Measurements from ENCODE around the gene TMEM270.
A peak's percentile ranks its signal among the peaks of the same experiment; 100 is the strongest.

- TF ChIP-seq CTCF (IDR thresholded peaks at IDR 0.05; ENCODE audit: control extremely low read depth in 1 of 3, insufficient read depth in 1 of 3, low read depth in 1 of 3, low read length in 3 of 3) (peak in 1 of 3 experiments; percentile 18; a peak in 1 of 4 replicates), RXRA (IDR thresholded peaks at IDR 0.05; ENCODE audit: insufficient read depth, low read depth, low read length) (no peak), KDM5A (IDR thresholded peaks at IDR 0.05; ENCODE audit: low read length) (no peak), CHD2 (IDR thresholded peaks at IDR 0.05; ENCODE audit: low read length) (no peak), EZH2 (IDR thresholded peaks at IDR 0.05; ENCODE audit: low read depth, low read length, severe bottlenecking) (no peak), GABPA (IDR thresholded peaks at IDR 0.05; ENCODE audit: borderline replicate concordance, insufficient read depth, low read length) (no peak), JUN (IDR thresholded peaks at IDR 0.05; ENCODE audit: low read depth, low read length) (no peak), POU5F1 (IDR thresholded peaks at IDR 0.05; ENCODE audit: low read depth, low read length) (no peak)
These were observed 30.9 kb upstream of the TMEM270 start for GRCh38 chr7:73829921-73830680.
